Right renal cortex interstitium (tissue), 3 donors: ENCODE measurements around the gene TNFSF9. TPM values are rescaled to one million over a fixed set of nuclear protein-coding genes. Genes with fewer than 3 reads are reported as not detected.
"Not testable (repeated sequence)": the region's sequence is repeated elsewhere in the genome, so short reads cannot be mapped to it uniquely, and the experiment has no call there.

Experiments
- DNase-seq, 3 donors: peaks; one replicate each; pipeline ENCODE4 v3.0.0-alpha.2; 2013; ENCODE audit warnings: low read depth in 3 of 3, low spot score in 2 of 3
- polyA plus RNA-seq, 3 donors: library from polyadenylated mRNA; unstranded; fragments of 120-200 nt; gene quantifications; one replicate each; pipeline ENCODE4 v1.2.1, GENCODE V29; 2013; ENCODE audit not compliant: insufficient read length in 3 of 3

Gene TNFSF9
- polyA plus RNA-seq, 3 donors: 0.14 to 0.33 TPM; not detected in 1

DNA sequence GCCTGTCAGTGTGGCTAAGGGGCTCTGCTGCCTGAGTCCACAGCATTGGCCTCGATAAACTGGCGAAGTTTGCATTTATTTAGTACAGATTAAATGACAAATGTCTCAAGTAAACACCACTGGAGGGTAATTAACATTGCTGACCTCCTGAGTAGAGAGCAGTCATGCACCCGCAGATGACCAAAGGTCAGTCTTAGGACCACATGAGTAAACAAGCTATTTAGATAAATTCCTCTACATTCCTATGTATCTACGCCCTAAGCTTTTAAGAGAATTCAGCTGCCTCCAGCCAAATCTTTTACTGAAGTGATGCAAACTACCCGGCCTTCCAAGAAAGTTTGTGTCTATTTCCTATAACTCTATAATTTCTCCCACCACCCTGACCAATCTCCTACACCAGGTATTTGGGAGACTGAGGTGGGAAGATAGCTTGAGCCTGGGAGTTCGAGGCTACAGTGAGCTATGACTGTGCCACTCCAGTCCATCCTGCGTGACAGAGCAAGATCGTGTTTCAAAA, 37.2 kb downstream of the TNFSF9 start:
- no peak for DNase-seq

DNA sequence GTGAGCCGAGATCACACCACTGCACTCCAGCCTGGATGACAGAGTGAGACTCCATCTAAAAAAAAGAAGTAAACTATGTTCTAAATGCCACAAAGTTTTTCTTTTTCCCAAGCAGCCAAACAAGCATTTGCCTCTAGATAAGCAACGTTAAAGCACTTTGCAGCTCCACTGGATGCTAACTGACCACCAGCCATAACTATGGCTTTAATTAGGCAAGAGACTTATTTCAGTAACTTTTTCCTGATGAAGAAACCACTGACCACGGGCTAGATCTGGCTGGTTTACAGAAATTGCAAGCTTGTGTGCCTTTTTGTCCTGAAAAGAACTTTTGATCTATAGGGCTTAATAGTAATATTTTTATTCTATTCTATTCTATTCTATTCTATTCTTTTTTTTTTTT, 38.0 kb downstream of the TNFSF9 start:
- no peak for DNase-seq

DNA sequence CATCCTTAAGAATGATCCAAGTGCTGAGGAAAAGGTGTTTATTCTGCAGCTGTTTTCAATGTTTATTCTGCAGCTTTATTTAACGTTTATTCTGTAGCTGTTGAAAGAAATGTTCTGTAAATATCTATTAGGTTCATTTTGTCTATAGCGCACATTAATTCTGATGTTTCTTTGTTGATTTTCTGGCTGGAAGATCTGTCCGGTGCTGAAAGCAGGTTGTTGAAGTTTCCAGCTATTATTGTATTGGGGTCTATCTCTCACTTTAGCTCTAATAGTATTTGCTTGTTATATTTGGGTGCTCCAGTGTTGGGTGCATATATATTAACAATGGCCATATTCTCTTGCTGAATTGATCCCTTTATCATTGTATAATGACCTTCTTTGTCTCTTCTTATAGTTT, 39.9 kb downstream of the TNFSF9 start:
- DNase-seq: no peak

DNA sequence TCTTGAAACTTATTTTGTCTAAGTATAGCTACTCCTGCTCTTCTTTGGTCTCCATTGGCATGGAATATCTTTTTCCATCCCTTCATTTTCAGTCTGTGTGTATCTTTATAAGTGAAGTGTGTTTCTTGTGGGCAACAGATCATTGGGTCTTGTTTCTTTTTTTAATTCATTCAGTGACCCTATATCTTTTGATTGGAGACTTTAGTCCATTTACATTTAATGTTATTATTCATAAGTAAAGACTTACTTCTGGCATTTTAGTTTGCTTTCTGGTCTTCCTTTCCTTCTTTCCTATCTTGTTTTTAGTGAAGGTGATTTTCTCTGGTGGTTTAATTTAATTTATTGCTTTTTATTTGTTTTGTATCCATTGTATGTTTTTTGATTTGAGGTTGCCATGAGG, 40.3 kb downstream of the TNFSF9 start:
- DNase-seq: no peak

DNA sequence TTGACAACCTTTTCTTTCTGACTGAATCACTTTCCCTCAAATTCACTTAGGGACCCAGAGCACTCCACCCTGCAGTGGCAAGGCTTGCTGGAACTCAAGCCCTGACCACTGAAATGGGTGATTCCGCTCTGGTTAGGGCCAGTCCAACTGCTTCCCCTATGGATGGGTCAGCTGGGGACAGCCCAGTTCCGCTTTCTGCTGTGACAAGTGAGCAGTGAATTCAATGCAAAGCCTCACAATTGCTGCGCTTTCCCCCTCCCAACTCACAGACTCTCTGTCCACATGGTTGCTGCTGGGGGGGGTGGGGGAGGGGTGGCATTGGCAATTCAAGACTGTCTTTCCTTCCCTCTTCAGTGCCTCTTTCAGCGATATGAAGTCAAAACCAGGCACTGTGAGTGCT, 41.4 kb downstream of the TNFSF9 start:
- no peak for DNase-seq

DNA sequence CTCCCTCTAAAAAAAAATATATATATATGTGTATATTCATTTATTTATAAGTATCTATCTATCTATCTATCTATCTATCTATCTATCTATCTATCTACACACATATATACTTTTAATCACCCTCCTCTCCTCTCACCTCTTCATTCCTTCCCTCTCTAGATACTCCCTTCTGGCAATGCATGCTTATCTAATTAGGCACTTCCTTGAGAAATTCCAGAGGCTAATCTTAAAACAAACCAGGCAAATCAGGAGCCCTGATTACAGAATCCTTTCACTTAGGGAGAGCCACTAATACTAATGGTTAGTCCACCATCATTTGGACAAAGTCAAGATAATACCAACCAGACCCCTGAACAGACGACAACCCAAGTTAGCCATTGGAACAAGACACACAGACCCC, 42.5 kb downstream of the TNFSF9 start:
- DNase-seq: no peak

DNA sequence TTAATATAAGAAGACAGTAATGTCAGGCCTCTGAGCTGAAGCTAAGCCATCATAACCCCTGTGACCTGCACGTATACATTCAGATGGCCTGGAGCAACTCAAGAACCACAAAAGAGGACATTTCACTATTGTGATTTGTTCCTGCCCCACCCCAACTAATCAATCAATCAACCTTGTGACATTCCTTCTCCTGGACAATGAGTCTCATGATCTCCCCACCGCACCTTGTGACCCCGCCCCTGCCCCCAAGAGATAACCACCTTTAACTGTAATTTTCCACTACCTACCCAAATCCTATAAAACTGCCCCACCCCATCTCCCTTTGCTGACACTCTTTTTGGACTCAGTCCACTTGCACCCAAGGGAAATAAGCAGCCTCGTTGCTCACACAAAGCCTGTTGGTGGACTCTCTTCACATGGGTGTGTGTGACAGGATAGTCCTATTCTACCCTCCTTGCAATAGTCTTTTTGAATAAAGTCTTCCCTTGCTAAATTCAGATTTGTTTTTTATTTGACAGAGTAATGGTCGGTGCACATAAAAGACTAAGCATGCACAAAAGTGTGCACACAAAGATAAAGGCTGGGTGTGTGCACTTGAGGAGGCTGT, 46.1 kb downstream of the TNFSF9 start:
- DNase-seq: no peak

DNA sequence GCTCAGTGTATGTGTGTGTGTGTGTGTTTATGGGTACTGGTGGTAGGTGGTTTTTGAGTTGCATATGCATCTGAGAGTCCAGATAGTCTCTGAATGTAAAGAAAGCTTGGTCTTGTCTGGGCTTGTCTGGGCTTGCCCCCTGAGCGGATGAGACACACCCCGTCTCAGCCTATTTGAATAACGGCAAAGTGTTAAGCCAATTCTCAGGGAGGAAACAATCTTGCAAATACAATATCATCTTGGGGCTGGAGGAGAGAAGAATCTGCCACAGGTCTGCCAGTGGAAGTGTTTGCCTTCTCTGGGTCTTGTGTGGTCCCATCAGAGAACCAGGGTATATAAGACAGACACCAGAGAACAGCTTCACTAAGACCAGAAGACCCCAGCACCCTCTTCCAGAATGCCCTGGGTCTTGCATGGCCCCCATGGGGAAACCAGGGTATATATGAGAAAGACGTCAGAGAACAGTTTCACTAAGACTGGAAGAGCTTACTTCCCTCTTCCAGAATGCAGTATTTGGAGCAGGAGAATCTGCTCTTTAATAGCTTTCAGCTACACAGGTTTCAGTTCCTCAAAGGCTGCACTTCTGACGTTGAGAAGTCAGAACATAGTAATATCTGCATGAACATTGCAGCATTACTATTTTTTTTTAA, 46.8 kb downstream of the TNFSF9 start:
- DNase-seq: no peak

DNA sequence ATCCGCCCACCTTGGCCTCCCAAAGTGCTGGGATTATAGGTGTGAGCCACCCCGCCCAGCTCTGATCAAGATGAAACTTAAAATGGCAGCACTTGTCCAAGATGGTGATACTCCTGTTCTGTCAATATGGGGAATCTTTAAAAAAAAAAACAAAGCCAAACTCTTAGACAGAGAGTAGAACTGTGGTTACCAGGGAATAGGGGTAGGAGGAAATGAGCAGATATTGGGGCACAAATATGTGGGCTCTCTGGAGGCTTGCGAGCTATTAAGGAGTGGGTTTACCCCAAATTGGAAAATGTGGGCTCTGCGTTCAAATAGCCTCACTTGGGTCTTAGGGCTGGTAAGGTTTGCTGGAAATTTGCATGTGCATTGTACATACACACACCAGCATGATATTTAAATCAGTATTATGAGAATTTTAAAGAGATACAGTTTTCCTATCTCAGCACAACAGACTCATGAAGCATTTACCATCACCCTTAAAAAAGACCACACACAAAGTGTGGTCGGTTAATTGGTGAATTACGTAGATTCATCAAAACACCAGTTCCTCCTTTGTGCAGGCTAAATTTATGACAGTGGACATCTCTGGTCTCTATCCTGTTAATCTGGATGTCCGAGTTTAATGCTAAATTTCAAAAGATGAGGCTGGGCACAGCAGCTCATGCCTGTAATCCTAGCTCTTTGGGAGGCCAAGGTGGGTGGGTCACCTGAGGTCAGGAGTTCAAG, 48.8 kb downstream of the TNFSF9 start:
- DNase-seq: no peak

DNA sequence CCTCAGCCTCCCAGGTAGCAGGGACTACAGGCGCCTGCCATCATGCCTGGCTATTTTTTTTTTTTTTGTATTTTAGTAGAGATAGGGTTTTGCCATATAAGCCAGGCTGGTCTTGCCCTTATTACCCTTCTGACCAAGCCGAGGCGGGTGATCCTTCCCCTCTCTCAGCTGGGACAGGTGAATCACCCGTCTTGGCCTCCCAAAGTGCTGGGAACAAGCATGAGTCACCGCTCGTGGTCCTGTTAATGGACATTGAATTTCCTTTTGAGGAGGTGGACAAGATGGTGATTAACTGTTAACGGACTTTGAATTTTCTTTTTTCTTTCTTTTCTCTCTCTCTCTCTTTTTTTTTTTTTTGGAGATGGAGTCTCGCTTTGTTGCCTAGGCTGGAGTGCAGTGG, 49.5 kb downstream of the TNFSF9 start:
- DNase-seq: no peak

DNA sequence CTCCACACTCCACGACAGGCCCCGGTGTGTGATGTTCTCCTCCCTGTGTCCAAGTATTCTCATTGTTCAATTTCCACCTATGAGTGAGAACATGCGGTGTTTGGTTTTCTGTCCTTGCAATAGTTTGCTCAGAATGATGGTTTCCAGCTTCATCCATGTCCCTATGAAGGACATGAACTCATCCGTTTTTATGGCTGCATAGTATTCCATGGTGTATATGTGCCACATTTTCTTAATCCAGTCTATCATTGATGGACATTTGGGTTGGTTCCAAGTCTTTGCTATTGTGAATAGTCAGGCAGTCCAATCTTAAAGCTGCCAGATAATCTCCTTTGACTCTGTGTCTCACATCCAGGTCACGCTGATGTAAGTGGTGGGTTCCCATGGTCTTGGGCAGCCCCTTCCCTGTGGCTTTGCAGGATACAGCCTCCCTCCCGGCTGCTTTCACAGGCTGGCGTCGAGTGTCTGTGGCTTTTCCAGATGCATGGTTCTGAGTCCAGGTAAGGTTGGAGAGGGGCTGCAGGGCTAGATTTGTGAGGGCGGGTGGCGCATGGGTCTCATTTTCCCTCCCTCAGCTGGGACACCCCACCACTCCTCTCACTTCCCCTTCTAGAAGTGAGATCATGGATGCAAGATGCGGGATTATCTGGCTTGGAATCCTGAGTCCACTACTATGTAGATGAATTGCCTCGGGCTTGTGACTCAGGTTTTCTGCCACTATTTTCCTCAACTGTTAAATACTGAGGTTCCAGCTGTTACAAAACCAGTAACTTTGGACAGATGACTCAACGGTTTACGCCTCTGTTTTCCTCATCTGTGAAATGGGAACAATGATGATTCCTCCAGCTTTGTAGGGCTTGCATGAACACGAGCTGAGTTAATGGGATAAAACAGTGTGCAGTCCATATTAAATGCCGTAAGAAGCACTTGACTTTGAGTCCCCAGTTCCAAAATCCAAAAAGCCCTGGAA, 52.0 kb downstream of the TNFSF9 start:
- DNase-seq: not testable (repeated sequence)

Other genes with a start within 250 kb of the TNFSF9 start
- gene ACER1, start 197.4 kb upstream of the TNFSF9 start, polyA plus RNA-seq: under 1 TPM in 2 of 3 donors, not detected in 1; 0.08 to 0.11 TPM
- 10 to 100 TPM; 45.1 to 56.0 (median 55.8) TPM for gene CLPP, start 169.5 kb upstream of the TNFSF9 start, polyA plus RNA-seq
- gene ALKBH7, start 158.2 kb upstream of the TNFSF9 start, polyA plus RNA-seq: 10 to 100 TPM; 34.5 to 44.6 (median 37.5) TPM
- gene PSPN, start 155.1 kb upstream of the TNFSF9 start, polyA plus RNA-seq: 1 to 10 TPM; 2.0 to 2.6 (median 2.1) TPM
- 10 to 100 TPM; 75.2 to 92.3 (median 79.6) TPM for gene GTF2F1, start 137.9 kb upstream of the TNFSF9 start, polyA plus RNA-seq
- 100 to 1,000 TPM; 231 to 268 (median 243) TPM for gene KHSRP, start 106.2 kb upstream of the TNFSF9 start, polyA plus RNA-seq
- gene SLC25A41, start 97.3 kb upstream of the TNFSF9 start, polyA plus RNA-seq: under 1 TPM; 0.25 to 0.44 (median 0.26) TPM
- gene SLC25A23, start 71.2 kb upstream of the TNFSF9 start, polyA plus RNA-seq: 10 to 100 TPM; 66.1 to 76.8 (median 66.4) TPM
- 10 to 100 TPM; 22.0 to 27.5 (median 25.1) TPM for gene CRB3, start 66.8 kb upstream of the TNFSF9 start, polyA plus RNA-seq
- 10 to 100 TPM; 38.3 to 45.2 (median 39.1) TPM for gene DENND1C, start 49.2 kb upstream of the TNFSF9 start, polyA plus RNA-seq
- gene TUBB4A, start 28.7 kb upstream of the TNFSF9 start, polyA plus RNA-seq: 10 to 100 TPM; 24.5 to 39.8 (median 27.8) TPM
- gene CD70, start 60.1 kb downstream of the TNFSF9 start, polyA plus RNA-seq: not detected
- under 1 TPM in 2 of 3 donors, not detected in 1; 0.07 TPM for gene TNFSF14, start 139.1 kb downstream of the TNFSF9 start, polyA plus RNA-seq
- 10 to 100 TPM; 17.4 to 23.4 (median 20.1) TPM for gene C3, start 189.6 kb downstream of the TNFSF9 start, polyA plus RNA-seq
- 10 to 100 TPM; 58.6 to 71.0 (median 62.1) TPM for gene GPR108, start 206.6 kb downstream of the TNFSF9 start, polyA plus RNA-seq
- gene TRIP10, start 208.7 kb downstream of the TNFSF9 start, polyA plus RNA-seq: 10 to 100 TPM; 46.5 to 56.8 (median 52.8) TPM
- gene SH2D3A, start 236.4 kb downstream of the TNFSF9 start, polyA plus RNA-seq: 1 to 10 TPM; 4.8 to 5.6 (median 5.0) TPM
- gene VAV1, start 241.7 kb downstream of the TNFSF9 start, polyA plus RNA-seq: 1 to 10 TPM; 1.3 to 1.7 (median 1.5) TPM